Stimulated activated CD4-positive, alpha-beta T cell treated with anti-CD3 and anti-CD28 coated beads, Interleukin-4, amount 100 ng/mL, for 1 hour (primary cell): Measurements from ENCODE around the gene FBXO42.
"Not testable (repeated sequence)": the region's sequence is repeated elsewhere in the genome, so short reads cannot be mapped to it uniquely, and the experiment has no call there.

Experiments used
- DNase-seq: peaks from one replicate; pipeline ENCODE4 v3.0.0-alpha.2; 2020

Gene FBXO42

DNA sequence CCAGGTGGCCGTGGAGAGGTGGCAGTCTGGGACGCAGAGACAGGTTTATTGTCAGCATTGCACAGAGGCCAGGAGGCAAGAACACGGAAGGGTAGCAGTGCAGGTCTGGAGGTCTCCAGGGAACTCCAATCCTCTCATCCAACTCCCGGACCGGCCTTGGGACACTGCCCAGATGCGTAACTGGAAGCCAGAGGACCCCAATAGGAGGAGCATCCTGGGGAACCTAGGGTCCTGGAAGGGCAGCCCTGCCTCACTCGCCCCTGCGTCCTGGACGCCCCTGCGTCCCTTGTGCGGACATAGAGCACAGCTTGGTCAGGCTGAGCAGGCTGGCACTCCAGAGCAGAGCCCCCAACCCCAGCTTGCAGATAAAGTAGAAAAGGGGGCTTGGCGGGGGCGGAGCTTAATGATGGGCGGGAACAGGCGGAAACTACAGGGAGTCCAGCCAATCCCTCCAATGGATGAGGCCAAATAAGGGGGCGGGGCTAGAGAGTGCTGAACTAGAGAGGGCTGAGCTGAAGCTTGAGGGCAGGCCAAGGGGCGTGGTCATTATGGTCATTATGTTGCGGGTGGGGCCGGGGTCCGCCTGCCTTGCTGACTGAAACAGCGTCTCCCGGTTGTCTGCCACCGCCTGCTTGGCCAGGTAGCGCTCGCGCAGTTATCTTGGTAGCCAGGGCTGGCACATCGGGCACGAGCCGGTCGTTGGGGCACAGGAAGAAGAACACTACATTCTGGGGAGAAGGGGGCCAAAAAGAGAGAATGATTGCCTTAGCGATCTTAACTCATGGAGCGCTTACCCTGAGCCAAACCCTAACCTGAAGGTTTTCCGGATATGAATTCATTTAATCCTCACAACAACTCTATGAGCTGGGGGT, 136.2 kb downstream of the FBXO42 start:
- DNase-seq: peak; percentile 45

DNA sequence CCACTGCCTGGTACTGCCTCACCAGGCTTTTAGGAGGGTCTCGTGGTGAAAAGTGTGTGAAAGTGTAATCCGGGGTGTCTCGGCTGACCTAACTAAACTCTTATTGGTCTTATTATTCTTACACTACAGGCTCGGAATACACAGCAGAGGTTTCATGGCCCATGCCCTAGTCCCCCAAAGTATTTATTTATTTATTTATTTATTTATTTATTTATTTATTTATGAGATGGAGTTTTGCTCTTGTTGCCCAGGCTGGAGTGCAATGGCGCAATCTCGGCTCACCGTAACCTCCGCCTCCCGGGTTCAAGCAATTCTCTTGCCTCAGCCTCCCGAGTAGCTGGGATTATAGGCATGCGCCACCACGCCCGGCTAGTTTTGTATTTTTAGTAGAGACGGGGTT, 137.0 kb downstream of the FBXO42 start:
- DNase-seq: not testable (repeated sequence)

- DNase-seq: not testable (repeated sequence)
Measured at GRCh38 chr1:16213544-16213943, 138.7 kb downstream of the FBXO42 start.

- DNase-seq: no peak
Measured at GRCh38 chr1:16213013-16213412, 139.3 kb downstream of the FBXO42 start.

DNA sequence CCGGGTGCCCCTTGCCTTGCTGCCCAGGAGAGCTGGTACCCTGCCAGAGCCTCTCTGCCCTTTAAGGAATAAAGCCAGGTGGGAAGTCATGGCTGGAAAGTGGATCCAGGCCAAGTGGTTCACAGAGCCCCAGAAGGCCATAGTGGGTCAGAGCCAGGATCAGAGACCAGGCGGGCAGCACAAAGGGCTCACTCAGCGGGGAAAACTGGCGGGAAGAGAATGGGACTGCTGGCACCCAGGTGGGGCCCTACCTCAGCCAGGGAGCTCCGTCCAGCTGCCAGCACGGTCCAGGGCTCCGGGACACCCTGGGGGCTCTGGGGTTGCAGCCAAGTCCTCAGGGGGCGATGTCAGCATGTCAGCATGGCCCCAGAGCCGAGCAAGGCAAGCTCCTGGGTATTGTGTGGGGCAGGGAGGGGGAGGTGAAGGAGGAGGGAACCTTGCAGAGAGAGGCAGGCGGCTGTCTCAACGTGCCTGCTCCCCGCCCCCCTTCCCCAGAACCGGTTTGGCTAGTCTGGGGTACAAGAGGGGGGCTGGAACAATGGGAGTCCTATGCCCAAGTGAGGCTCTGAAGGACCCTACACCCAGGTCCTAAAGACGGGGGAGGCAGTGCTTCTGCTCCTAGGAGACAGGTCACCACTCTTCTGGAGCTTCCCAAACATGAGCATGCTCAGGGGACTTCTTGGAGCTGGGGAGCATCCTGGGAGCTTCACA, 139.9 kb downstream of the FBXO42 start, which contains the start of gene ARHGEF19:
Gene ARHGEF19, minus strand, starts transcription at position 402 of the 711 bp plus-strand sequence. CDS start 3,598 bp downstream, outside the sequence.
- DNase-seq: no peak

- no peak for DNase-seq
Measured at GRCh38 chr1:16211824-16212223, 140.5 kb downstream of the FBXO42 start.

GRCh38 chr1:16210581-16210980, 141.7 kb downstream of the FBXO42 start:
- DNase-seq: no peak

- no peak for DNase-seq
Measured at GRCh38 chr1:16209847-16210407, 142.4 kb downstream of the FBXO42 start.

- no peak for DNase-seq
Measured at GRCh38 chr1:16209132-16209846, 143.0 kb downstream of the FBXO42 start.

DNA sequence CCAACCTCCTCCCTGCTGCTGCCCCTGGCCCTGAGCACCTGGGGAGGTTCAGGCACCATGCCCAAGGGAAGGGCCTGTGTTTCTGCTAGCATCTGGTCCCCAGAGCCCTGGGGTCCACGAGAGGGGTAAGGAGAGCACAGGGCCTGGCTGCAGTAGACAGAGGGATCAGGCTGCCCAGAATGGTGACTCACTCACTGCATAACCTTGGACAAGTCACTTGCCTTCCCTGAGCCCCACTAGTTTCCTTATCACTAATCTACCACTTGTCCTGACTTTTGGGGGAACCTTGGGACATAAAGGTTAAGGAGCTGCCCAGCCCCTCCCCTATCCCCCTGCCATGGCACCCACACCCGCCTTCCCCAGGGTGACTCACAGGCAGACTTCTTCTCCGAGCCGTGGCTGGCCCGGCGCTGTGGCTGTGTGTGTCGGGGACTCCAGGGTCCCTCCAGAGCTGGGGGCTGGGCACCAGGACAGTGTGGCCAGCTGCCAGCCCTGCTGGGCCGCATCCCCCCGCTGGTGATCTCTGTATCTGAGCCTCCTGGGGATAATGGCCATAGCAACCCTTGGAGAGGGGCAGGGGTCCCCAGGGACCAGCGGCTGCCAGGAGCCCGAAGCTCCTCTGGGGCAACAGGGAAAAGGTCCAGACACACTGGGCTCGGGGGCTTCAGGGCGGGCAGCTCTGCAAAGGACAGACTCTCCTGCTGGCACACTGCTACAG, 143.9 kb downstream of the FBXO42 start:
- no peak for DNase-seq

DNA sequence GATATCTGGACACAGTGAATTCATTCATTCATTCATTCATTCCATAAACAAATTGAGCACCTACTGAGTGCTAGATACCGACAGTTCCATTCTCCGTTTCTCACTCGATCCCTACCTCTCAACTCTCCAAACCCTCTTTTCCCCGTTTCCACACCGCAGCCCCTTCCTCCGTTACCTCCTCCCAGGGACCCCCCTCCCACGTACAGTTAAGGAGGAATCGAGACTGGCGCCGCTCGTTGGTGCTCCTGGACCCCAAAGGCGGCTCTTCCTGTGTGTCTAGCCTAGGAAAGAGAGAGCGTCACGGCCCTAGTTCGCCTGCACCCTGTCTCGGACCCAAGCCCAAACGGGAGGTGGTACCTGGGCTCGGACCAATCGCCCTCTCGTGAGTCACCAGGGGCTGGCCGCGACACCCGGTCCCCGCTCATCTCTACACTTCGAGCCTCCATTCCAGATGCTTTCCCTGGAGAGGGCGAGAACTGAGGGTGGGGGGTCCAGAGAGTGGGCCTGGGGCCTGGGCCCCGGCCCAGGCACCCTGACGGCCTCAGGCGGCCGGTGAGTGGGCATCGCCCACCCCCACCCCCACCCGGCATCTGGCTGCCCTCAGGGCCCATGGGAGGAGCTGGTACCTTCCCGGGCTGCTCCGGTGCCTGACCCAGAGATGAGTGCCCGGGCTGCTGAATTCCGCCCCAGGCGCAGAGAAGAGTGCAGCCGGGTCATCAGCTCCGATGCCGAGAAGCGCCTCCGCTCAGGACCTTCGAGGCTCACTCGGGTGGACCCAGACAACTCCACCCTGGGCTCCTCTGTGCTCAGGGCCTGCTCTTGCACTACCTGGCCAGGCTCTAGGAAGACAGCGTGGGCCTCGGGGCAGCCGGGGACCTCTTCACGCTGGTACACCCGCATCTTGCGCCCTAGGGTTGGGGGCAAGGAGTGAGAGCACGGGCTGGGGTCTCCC, 144.7 kb downstream of the FBXO42 start:
- DNase-seq: no peak

GRCh38 chr1:16206547-16207317, 145.5 kb downstream of the FBXO42 start:
- DNase-seq: peak; percentile 93

- DNase-seq: no peak
Measured at GRCh38 chr1:16205891-16206546, 146.3 kb downstream of the FBXO42 start.

GRCh38 chr1:16205334-16205671, 147.0 kb downstream of the FBXO42 start:
- DNase-seq: no peak

DNA sequence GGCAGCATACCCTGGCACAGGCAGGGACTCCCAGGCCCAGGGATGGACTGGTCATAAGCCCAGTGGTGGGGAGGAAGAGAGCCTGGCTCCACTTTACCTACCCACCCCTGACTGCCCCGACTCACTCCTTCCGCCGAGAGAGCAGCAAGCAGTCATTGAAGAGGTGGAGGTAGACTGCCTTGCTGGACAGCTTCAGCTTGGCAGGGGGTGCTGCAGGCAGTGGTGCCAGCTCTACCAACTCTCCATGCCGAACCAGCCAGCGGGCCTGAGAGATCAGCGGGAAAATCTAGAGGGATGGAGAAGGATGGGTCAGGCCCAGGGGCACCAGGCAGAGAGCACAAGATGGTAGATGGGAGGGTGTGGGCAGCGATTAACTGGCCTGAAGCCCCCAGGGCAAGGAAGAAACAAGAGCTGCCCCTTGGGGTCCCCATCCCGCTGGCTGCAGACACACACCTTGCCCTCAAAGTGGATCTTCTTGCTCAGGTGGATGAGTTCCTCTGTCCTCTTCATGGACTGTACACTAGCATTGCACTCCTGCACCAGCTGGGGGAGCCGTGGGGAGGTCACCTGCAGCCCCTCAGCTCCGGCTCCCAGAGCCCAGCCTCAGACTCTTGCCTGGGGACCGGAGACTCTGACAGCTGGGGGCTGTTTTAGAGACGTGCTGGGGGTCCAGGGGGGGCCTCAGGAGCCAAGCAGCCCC, 147.5 kb downstream of the FBXO42 start:
- peak; percentile 42 for DNase-seq

GRCh38 chr1:16204216-16204615, 148.1 kb downstream of the FBXO42 start:
- DNase-seq: no peak

DNA sequence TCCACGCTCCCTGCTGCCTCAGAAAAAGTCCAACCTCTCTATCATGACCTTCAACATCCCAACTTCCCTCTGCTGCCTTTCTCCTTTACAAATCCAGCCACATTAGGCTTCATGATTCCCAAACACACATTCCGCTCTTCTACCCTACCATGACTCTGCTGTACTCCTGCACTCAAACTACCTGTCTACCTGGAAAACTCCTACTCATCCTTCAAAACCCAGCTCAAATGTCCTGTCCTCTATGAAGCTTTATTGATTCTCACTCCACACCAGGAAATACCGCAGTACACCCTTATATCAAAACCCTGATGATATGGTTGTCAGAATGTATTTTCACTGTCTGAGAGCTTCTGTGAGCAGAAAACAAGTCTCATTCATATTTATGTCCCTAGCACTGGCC, 148.7 kb downstream of the FBXO42 start:
- no peak for DNase-seq

GRCh38 chr1:16202281-16203210, 149.7 kb downstream of the FBXO42 start:
- DNase-seq: no peak
